Hematopoietic multipotent progenitor cell treated with erythropoietin and hydrocortisone succinate and interleukin-3 and kit ligand, for 8 days (in vitro differentiated cells): ENCODE measurements around the gene ESD.

Experiments used
- DNase-seq: peaks from one replicate; pipeline ENCODE4 v3.0.0-alpha.2; 2015

ESD gene

GRCh38 chr13:46743191-46743590 lies 53.8 kb downstream of the ESD start:
- no peak for DNase-seq

GRCh38 chr13:46739447-46740098 lies 57.4 kb downstream of the ESD start:
- no peak for DNase-seq

- DNase-seq, result no peak
Measured at GRCh38 chr13:46738766-46739165, 58.2 kb downstream of the ESD start.

- DNase-seq, result no peak
Measured at GRCh38 chr13:46738055-46738454, 58.9 kb downstream of the ESD start.

- peak; percentile 11 for DNase-seq
Measured at GRCh38 chr13:46736541-46737310, 60.2 kb downstream of the ESD start.

- no peak for DNase-seq
Measured at GRCh38 chr13:46735425-46735824, 61.5 kb downstream of the ESD start.

GRCh38 chr13:46731535-46731934 lies 65.4 kb downstream of the ESD start:
- DNase-seq, result no peak

GRCh38 chr13:46728777-46729176 lies 68.2 kb downstream of the ESD start:
- DNase-seq, result peak; percentile 45

GRCh38 chr13:46726347-46726746 lies 70.6 kb downstream of the ESD start:
- DNase-seq, result no peak
